HCT116 (cell line): Measurements from ENCODE around the gene MAPK14. TPM values are rescaled to one million over a fixed set of nuclear protein-coding genes. Genes with fewer than 3 reads are reported as not detected.

Source experiments
- ATAC-seq: fragments of 200-7000 bp; cut with Tn5 transposase; 2 replicates; pipeline ENCODE4 v1.9.1; 2020; ENCODE audit warnings: mild to moderate bottlenecking, moderate library complexity
- BruUV-seq: library from RNA; stranded (reverse); fragments of 400-500 nt; replicated peaks from 2 replicates; lab custom pipeline; 2021; lab: Mats Ljungman, UMichigan
- CTCF ChIA-PET: fragments of 300-600 bp; sonication (Branson Sonifier 250); formaldehyde crosslinking; loops from one replicate; lab custom pipeline; 2021; ENCODE audit warnings: antibody characterized with exemption; lab: Charles Lee
- POLR2A ChIA-PET: fragments of 300-600, 350-600 bp; sonication (Branson Sonifier 250); formaldehyde crosslinking; loops from one replicate; lab custom pipeline; 2021; ENCODE audit warnings: antibody characterized with exemption; lab: Charles Lee
- RAD21 ChIA-PET, 2 experiments: fragments of 300-600 bp; sonication (Branson Sonifier 250); formaldehyde crosslinking; loops; one replicate each; lab custom pipeline; 2023; ENCODE audit warnings: low total read pairs in 2 of 2; ENCODE audit not compliant: uncharacterized antibody in 2 of 2, unreplicated experiment in 2 of 2, low non-redundant PET in 1 of 2; lab: Charles Lee
- DNase-seq: peaks from one replicate; pipeline ENCODE4 v3.0.0-alpha.2; 2010; ENCODE audit warnings: low read depth, low spot score
- H2AFZ ChIP-seq: fragments of 200-600 bp; shearing (Covaris generic), sonication (generic); 2 replicates; pipeline ENCODE4 v1.6.1; 2017; ENCODE audit warnings: low read depth, mixed run types, mixed read lengths, antibody characterized with exemption, low read length; ENCODE audit not compliant: poor library complexity, severe bottlenecking
- H3K27ac ChIP-seq: 2 replicates; pipeline ENCODE4 v1.5.1; 2012; ENCODE audit warnings: low read depth, low read length
- H3K27me3 ChIP-seq: fragments of 200-600 bp; sonication (generic); 2 replicates; pipeline ENCODE4 v1.6.1; 2016; ENCODE audit warnings: mixed run types, low read length, mixed read lengths; ENCODE audit not compliant: insufficient read depth
- H3K36me3 ChIP-seq, 2 experiments: fragments of 200-500 bp in 1 of 2; fragments of 200-600 bp in 1 of 2; sonication (Bioruptor generic) in 1 of 2; sonication (generic) in 1 of 2; 2 replicates each; pipeline versions ENCODE4 v1.5.1 to v1.6.1; 2014 to 2016; ENCODE audit warnings: low read length in 2 of 2, inconsistent platforms in 1 of 2, mixed read lengths in 1 of 2, mixed run types in 1 of 2; ENCODE audit not compliant: insufficient read depth in 2 of 2, control insufficient read depth in 1 of 2
- H3K4me1 ChIP-seq, 2 experiments: fragments of 200-600 bp in 1 of 2; sonication (generic) in 1 of 2; 2 replicates each; pipeline versions ENCODE4 v1.5.1 to v1.6.1; 2012 to 2017; ENCODE audit warnings: low read length in 2 of 2, inconsistent platforms in 1 of 2, mild to moderate bottlenecking in 1 of 2, mixed read lengths in 1 of 2, mixed run types in 1 of 2, moderate library complexity in 1 of 2; ENCODE audit not compliant: insufficient read depth in 2 of 2, control insufficient read depth in 1 of 2
- H3K4me2 ChIP-seq: fragments of 200-600 bp; sonication (generic); 2 replicates; pipeline ENCODE4 v1.6.1; 2017; ENCODE audit warnings: mixed run types, low read length, mixed read lengths
- H3K4me3 ChIP-seq, 2 experiments: fragments of 200-600 bp in 1 of 2; sonication (generic) in 1 of 2; replicated peaks in 1 of 2; 2 replicates each; pipeline ENCODE4 v1.5.1; 2011 to 2016; ENCODE audit warnings: low read length in 2 of 2, control low read depth in 1 of 2, low read depth in 1 of 2, mild to moderate bottlenecking in 1 of 2, mixed read lengths in 1 of 2, mixed run types in 1 of 2
- H3K79me2 ChIP-seq: fragments of 200-600 bp; sonication (generic); 2 replicates; pipeline ENCODE4 v1.6.1; 2017; ENCODE audit warnings: mild to moderate bottlenecking, mixed run types, low read length, moderate library complexity, mixed read lengths; ENCODE audit not compliant: insufficient read depth
- H3K9ac ChIP-seq: fragments of 200-600 bp; sonication (generic); 2 replicates; pipeline ENCODE4 v1.6.1; 2016; ENCODE audit warnings: low read length, mixed read lengths
- H3K9me2 ChIP-seq: fragments of 200-600 bp; sonication (generic), shearing (Covaris generic); 2 replicates; pipeline ENCODE4 v1.6.1; 2017; ENCODE audit warnings: mixed run types, mild to moderate bottlenecking, moderate library complexity; ENCODE audit not compliant: insufficient read depth
- H3K9me3 ChIP-seq, 2 experiments: fragments of 200-500 bp in 1 of 2; fragments of 200-600 bp in 1 of 2; sonication (Bioruptor generic) in 1 of 2; sonication (generic) in 1 of 2; 2 replicates each; pipeline ENCODE4 v1.6.1; 2014 to 2017; ENCODE audit warnings: low read length in 2 of 2, mixed read lengths in 2 of 2, inconsistent platforms in 1 of 2, low read depth in 1 of 2, mild to moderate bottlenecking in 1 of 2, mixed run types in 1 of 2, moderate library complexity in 1 of 2; ENCODE audit not compliant: control insufficient read depth in 1 of 2, insufficient read depth in 1 of 2
- H4K20me1 ChIP-seq: fragments of 200-600 bp; sonication (generic), shearing (Covaris generic); 2 replicates; pipeline ENCODE4 v1.6.1; 2017; ENCODE audit warnings: mixed run types, mild to moderate bottlenecking, moderate library complexity; ENCODE audit not compliant: insufficient read depth
- CBX3 ChIP-seq: IDR thresholded peaks from 2 replicates; pipeline ENCODE4 v1.6.1; 2012; ENCODE audit warnings: low read depth
- EGR1 ChIP-seq: IDR thresholded peaks from 2 replicates; pipeline ENCODE4 v1.6.1; 2012; ENCODE audit warnings: low read depth
- EZH2 ChIP-seq: fragments of 200-600 bp; sonication (generic); IDR thresholded peaks from 2 replicates; pipeline ENCODE4 v1.6.1; 2017; ENCODE audit warnings: antibody characterized with exemption, mixed run types
- EZH2phosphoT487 ChIP-seq: fragments of 200-600 bp; IDR thresholded peaks from 2 replicates; pipeline ENCODE4 v1.6.1; 2018; ENCODE audit warnings: antibody characterized with exemption, borderline replicate concordance
- JUND ChIP-seq: IDR thresholded peaks from 2 replicates; pipeline ENCODE4 v1.6.1; 2012
- POLR2AphosphoS5 ChIP-seq: IDR thresholded peaks from 2 replicates; pipeline ENCODE4 v1.6.1; 2011; ENCODE audit warnings: mild to moderate bottlenecking, low read depth, low read length, moderate library complexity
- SP1 ChIP-seq: IDR thresholded peaks from 2 replicates; pipeline ENCODE4 v1.6.1; 2012; ENCODE audit warnings: low read depth
- TCF7L2 ChIP-seq: IDR thresholded peaks from 2 replicates; pipeline ENCODE4 v1.7.0; 2011; ENCODE audit warnings: borderline replicate concordance, inconsistent platforms; ENCODE audit not compliant: insufficient read depth, insufficient read length; ENCODE audit errors: extremely low read depth
- ZFX ChIP-seq: fragments of 450-650 bp; IDR thresholded peaks from 2 replicates; pipeline ENCODE4 v1.6.1; 2017
- ZNF274 ChIP-seq: fragments of 200-500 bp; sonication (Bioruptor generic); IDR thresholded peaks from 2 replicates; pipeline ENCODE4 v1.6.1; 2014; ENCODE audit warnings: mild to moderate bottlenecking, low read depth, low read length, inconsistent platforms
- intact Hi-C: fragments of 100-400 bp; cut with micrococcal nuclease; formaldehyde crosslinking; loops from 2 replicates; pipeline ENCODE4 v1.10.0; 2022
- total RNA-seq: library from RNA; stranded (reverse); gene quantifications from one replicate; pipeline ENCODE4 v1.2.1, GENCODE V29; 2021; ENCODE audit not compliant: unreplicated experiment
- TF ChIP-seq, protein P1 (sequence below): IDR thresholded peaks from 2 replicates; pipeline ENCODE4 v1.6.1; 2012

Gene MAPK14
- total RNA-seq, 1 experiment from 2014 or later: 34.2 TPM

DNA sequence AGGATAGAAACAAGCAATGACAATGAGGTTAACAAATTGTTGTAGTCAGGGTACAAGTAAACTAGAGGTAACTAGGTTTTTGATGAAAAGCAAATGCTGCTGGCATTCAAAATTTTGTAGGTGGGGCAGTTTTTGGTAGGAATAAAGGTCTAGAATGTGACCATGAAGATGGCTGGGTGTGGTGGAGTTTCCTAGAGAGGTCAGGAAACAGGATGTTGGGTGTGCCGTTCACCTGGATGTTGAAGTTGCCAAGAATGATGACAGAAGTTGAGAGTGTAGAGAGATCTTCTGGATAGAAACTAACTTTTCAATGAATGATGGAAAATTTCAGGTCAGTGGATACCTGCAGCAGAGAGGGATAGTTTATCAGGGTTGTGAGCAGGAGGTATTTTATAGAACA is 22.7 kb downstream of the MAPK14 start:
- intact Hi-C loops: no loop called here
- BruUV-seq: no TSS peak
- Histone ChIP-seq H2AFZ (no peak overlapping the region), H3K79me2 (peaks cover 63% of the 10 kb centered on the region), H3K27me3 (no peaks in the 10 kb centered on the region), H3K36me3 (0 out of 4 replicates have a peak, but pooled peaks cover 2 to 5% of the 10 kb centered on the region in 2 experiments), H3K27ac (no peak overlapping the region), H4K20me1 (peaks cover 3% of the 10 kb centered on the region; the same call in 1 of the 2 replicates), H3K4me3 (no peak overlapping the region), H3K9me3 (no peaks in the 10 kb centered on the region), H3K4me1 (peaks cover 0 to 4% of the 10 kb centered on the region in 2 experiments; a peak in 1 of 4 replicates), H3K9ac (no peak overlapping the region), H3K9me2 (no peaks in the 10 kb centered on the region), H3K4me2 (no peak overlapping the region)
- ChIA-PET CTCF (no interaction called here), RAD21 (no interaction called here), POLR2A (no interaction called here)
- ATAC-seq: no peak
- no peak for DNase-seq
- TF ChIP-seq EZH2 (no peak), EGR1 (no peak), ZNF274 (no peak), TCF7L2 (no peak), JUND (no peak), SP1 (no peak), EZH2phosphoT487 (no peak), ZFX (no peak), CBX3 (no peak)
- TF ChIP-seq, protein P1, sequence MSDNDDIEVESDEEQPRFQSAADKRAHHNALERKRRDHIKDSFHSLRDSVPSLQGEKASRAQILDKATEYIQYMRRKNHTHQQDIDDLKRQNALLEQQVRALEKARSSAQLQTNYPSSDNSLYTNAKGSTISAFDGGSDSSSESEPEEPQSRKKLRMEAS: no peak

DNA sequence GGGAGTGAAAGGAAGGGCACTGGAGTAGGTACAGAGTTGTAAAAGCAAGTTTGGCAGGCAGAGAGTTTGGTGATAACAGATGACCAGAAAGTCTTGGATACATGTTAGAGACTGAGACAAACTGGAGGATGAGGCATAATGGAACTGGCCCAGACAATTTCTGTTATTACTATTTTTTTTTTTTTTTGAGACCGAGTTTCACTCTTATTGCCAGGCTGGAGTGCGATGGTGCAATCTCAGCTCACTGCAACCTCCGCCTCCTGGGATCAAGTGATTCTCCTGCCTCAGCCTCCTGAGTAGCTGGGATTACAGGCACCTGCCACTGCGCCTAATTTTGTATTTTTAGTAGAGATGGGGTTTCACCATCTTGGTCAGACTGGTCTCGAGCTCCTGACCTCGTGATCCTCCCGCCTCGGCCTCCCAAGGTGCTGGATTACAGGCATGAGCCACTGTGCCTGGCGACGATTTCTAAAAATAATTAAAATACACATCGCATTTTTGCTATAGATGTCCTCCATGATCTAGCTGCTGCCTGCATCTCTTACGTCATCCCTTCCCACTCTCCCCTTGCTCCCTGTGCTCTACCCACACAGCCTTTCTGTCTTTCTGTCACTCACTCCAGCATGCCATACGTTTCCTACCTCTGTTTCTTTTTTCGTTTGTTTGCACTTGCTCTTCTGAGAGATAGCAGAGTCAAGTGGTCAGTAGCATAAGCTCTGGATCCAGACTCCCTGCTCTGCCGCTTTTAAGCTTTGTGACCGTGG is 23.5 kb downstream of the MAPK14 start:
- POLR2A ChIA-PET: no interaction called here
- Histone ChIP-seq H4K20me1 (no peaks in the 10 kb centered on the region), H3K27ac (no peak overlapping the region), H3K36me3 (0 out of 4 replicates have a peak, but pooled peaks cover 2 to 5% of the 10 kb centered on the region in 2 experiments), H3K9me3 (no peaks in the 10 kb centered on the region), H3K4me1 (peaks cover 0 to 4% of the 10 kb centered on the region in 2 experiments; a peak in 1 of 4 replicates), H3K79me2 (peaks cover 57% of the 10 kb centered on the region), H3K4me2 (no peak overlapping the region), H3K27me3 (no peaks in the 10 kb centered on the region), H3K9ac (no peak overlapping the region), H3K4me3 (no peak overlapping the region), H3K9me2 (no peaks in the 10 kb centered on the region), H2AFZ (no peak overlapping the region)
- DNase-seq (no peak), ATAC-seq (no peak)
- CTCF ChIA-PET: no interaction called here
- intact Hi-C loops: no loop called here
- RAD21 ChIA-PET: no interaction called here
- no peak for TF ChIP-seq EZH2
- no peak for TF ChIP-seq JUND
- no peak for TF ChIP-seq POLR2AphosphoS5
- BruUV-seq: no TSS peak
